Neuronal stem cell (in vitro differentiated cells): ENCODE results near the gene SLC22A1.
A peak's percentile ranks its signal among the peaks of the same experiment; 100 is the strongest.

Experiments used
- DNase-seq: peaks from one replicate; pipeline ENCODE4 v3.0.0-alpha.2; 2013; ENCODE audit warnings: low spot score
- H2AFZ ChIP-seq: one replicate; pipeline ENCODE4 v1.6.1; 2013; ENCODE audit warnings: mild to moderate bottlenecking, low read length, inconsistent platforms
- H2AK5ac ChIP-seq: 2 replicates; pipeline ENCODE4 v1.6.1; 2013; ENCODE audit warnings: low read depth, mild to moderate bottlenecking, inconsistent platforms, low read length, moderate library complexity, mixed read lengths
- H2BK120ac ChIP-seq: 2 replicates; pipeline ENCODE4 v1.6.1; 2013; ENCODE audit warnings: low read depth, mild to moderate bottlenecking, inconsistent platforms, low read length, moderate library complexity, mixed read lengths
- H2BK12ac ChIP-seq: one replicate; pipeline ENCODE4 v1.6.1; 2013; ENCODE audit warnings: low read length, inconsistent platforms
- H2BK15ac ChIP-seq: 2 replicates; pipeline ENCODE4 v1.6.1; 2013; ENCODE audit warnings: mild to moderate bottlenecking, low read length, inconsistent platforms, mixed read lengths
- H2BK5ac ChIP-seq: one replicate; pipeline ENCODE4 v1.6.1; 2013; ENCODE audit warnings: inconsistent platforms, mild to moderate bottlenecking, low read length, moderate library complexity
- H3K14ac ChIP-seq: one replicate; pipeline ENCODE4 v1.6.1; 2013; ENCODE audit warnings: low read length, inconsistent platforms
- H3K18ac ChIP-seq: 2 replicates; pipeline ENCODE4 v1.6.1; 2013; ENCODE audit warnings: low read length, inconsistent platforms
- H3K23ac ChIP-seq: 2 replicates; pipeline ENCODE4 v1.6.1; 2013; ENCODE audit warnings: low read depth, mild to moderate bottlenecking, mixed read lengths, low read length, inconsistent platforms; ENCODE audit not compliant: poor library complexity
- H3K27ac ChIP-seq: replicated peaks from 3 replicates; pipeline ENCODE4 v1.5.1; 2013; ENCODE audit warnings: low read length, inconsistent platforms
- H3K27me3 ChIP-seq, 3 experiments: 2 replicates each; pipeline ENCODE4 v1.6.1; 2013; ENCODE audit warnings: low read length in 3 of 3, mild to moderate bottlenecking in 2 of 3, inconsistent platforms in 1 of 3, low read depth in 1 of 3, mixed read lengths in 1 of 3, moderate library complexity in 1 of 3; ENCODE audit not compliant: control insufficient read depth in 3 of 3, insufficient read depth in 3 of 3
- H3K36me3 ChIP-seq, 2 donors: replicated peaks in 1 of 2; 2 replicates each; pipeline ENCODE4 v1.6.1; 2013; ENCODE audit warnings: low read length in 2 of 2; ENCODE audit not compliant: control insufficient read depth in 2 of 2, insufficient read depth in 2 of 2
- H3K4ac ChIP-seq: 2 replicates; pipeline ENCODE4 v1.6.1; 2013; ENCODE audit warnings: inconsistent platforms, mild to moderate bottlenecking, low read length, moderate library complexity
- H3K4me1 ChIP-seq, 2 donors: 1 replicate in 1 of 2; 2 replicates in 1 of 2; pipeline ENCODE4 v1.6.1; 2013; ENCODE audit warnings: low read length in 2 of 2, low read depth in 1 of 2; ENCODE audit not compliant: control insufficient read depth in 2 of 2, insufficient read depth in 1 of 2
- H3K4me2 ChIP-seq: one replicate; pipeline ENCODE4 v1.6.1; 2013; ENCODE audit warnings: mild to moderate bottlenecking, low read length, inconsistent platforms; ENCODE audit not compliant: insufficient read depth, poor library complexity, severe bottlenecking
- H3K4me3 ChIP-seq, 2 donors: 2 replicates each; pipeline ENCODE4 v1.5.1; 2013; ENCODE audit warnings: low read length in 2 of 2, mild to moderate bottlenecking in 2 of 2, inconsistent platforms in 1 of 2, moderate library complexity in 1 of 2
- H3K79me1 ChIP-seq: one replicate; pipeline ENCODE4 v1.6.1; 2013; ENCODE audit warnings: low read depth, mild to moderate bottlenecking, inconsistent platforms, low read length, moderate library complexity
- H3K9ac ChIP-seq: one replicate; pipeline ENCODE4 v1.6.1; 2013; ENCODE audit warnings: mild to moderate bottlenecking, low read depth, low read length, inconsistent platforms; ENCODE audit not compliant: poor library complexity
- H3K9me3 ChIP-seq, 2 donors: replicated peaks in 1 of 2; 2 replicates each; pipeline versions ENCODE3 to v1.6.1; 2013; ENCODE audit warnings: low read length in 2 of 2, mild to moderate bottlenecking in 2 of 2, inconsistent platforms in 1 of 2, low read depth in 1 of 2, mixed read lengths in 1 of 2, moderate library complexity in 1 of 2; ENCODE audit not compliant: control insufficient read depth in 2 of 2, insufficient read depth in 1 of 2
- H4K8ac ChIP-seq: one replicate; pipeline ENCODE4 v1.6.1; 2013; ENCODE audit warnings: low read depth, mild to moderate bottlenecking, inconsistent platforms, low read length, moderate library complexity
- H4K91ac ChIP-seq: one replicate; pipeline ENCODE4 v1.6.1; 2013; ENCODE audit warnings: low read length, low read depth, mild to moderate bottlenecking, inconsistent platforms; ENCODE audit not compliant: poor library complexity
- WGBS, 2 donors: extraction: QIAGEN DNeasy Blood & Tissue Kit; methylation state at CpG; one replicate each; pipeline ENCODE4 v1.1.7; 2013; ENCODE audit warnings: missing lambda C conversion rate in 2 of 2, mixed read lengths in 1 of 2; ENCODE audit not compliant: insufficient read length in 2 of 2, insufficient replicate concordance in 1 of 2; ENCODE audit errors: extremely low coverage in 2 of 2; 5-methylcytosine and 5-hydroxymethylcytosine counted together

Gene SLC22A1

GRCh38 chr6:160102399-160102798, 19.2 kb upstream of the SLC22A1 start:
- no CpG with 5 or more reads among the region's 16 CpGs for WGBS, 2 donors
- no peaks in the 10 kb centered on the region for H3K4me1 ChIP-seq
- H2AFZ ChIP-seq: no peak overlapping the region
- H3K23ac ChIP-seq: peak overlapping the region; percentile 29
- peak overlapping the region; percentile 24 for H3K18ac ChIP-seq
- peaks cover 20 to 96% of the 10 kb centered on the region in 2 donors for H3K36me3 ChIP-seq
- no peak overlapping the region for H2BK15ac ChIP-seq
- no peak overlapping the region for H2BK5ac ChIP-seq
- H2BK120ac ChIP-seq: no peak overlapping the region
- no peak overlapping the region for H3K27ac ChIP-seq
- peaks cover 5% of the 10 kb centered on the region for H3K79me1 ChIP-seq
- no peak overlapping the region for H3K4me3 ChIP-seq
- no peak overlapping the region for H3K9ac ChIP-seq
- no peak overlapping the region for H4K8ac ChIP-seq
- no peak overlapping the region for H3K4ac ChIP-seq
- no peak overlapping the region for H2AK5ac ChIP-seq
- H2BK12ac ChIP-seq: no peak overlapping the region
- H3K4me2 ChIP-seq: no peak overlapping the region
- H3K9me3 ChIP-seq: no peaks in the 10 kb centered on the region
- H3K14ac ChIP-seq: no peak overlapping the region
- no peaks in the 10 kb centered on the region for H3K27me3 ChIP-seq
- DNase-seq: no peak
- no peak overlapping the region for H4K91ac ChIP-seq

- peaks cover 17 to 96% of the 10 kb centered on the region in 2 donors for H3K36me3 ChIP-seq
Observed at GRCh38 chr6:160102956-160103824, 18.4 kb upstream of the SLC22A1 start.

GRCh38 chr6:160103825-160104100, 17.9 kb upstream of the SLC22A1 start:
- H4K91ac ChIP-seq: no peak overlapping the region
- H2BK5ac ChIP-seq: no peak overlapping the region
- no peak overlapping the region for H3K18ac ChIP-seq
- H2BK15ac ChIP-seq: no peak overlapping the region
- WGBS, 2 donors: no CpG with 5 or more reads among the region's 7 CpGs
- no peak overlapping the region for H2AK5ac ChIP-seq
- no peak overlapping the region for H3K4me2 ChIP-seq
- peaks cover 0 to 3% of the 10 kb centered on the region in 2 donors for H3K9me3 ChIP-seq
- H2BK12ac ChIP-seq: no peak overlapping the region
- H4K8ac ChIP-seq: no peak overlapping the region
- H3K4me1 ChIP-seq: no peaks in the 10 kb centered on the region
- H3K4ac ChIP-seq: no peak overlapping the region
- H3K23ac ChIP-seq: no peak overlapping the region
- no peak overlapping the region for H3K14ac ChIP-seq
- no peak for DNase-seq
- H3K9ac ChIP-seq: no peak overlapping the region
- H3K27ac ChIP-seq: no peak overlapping the region
- H2AFZ ChIP-seq: no peak overlapping the region
- no peaks in the 10 kb centered on the region for H3K27me3 ChIP-seq
- H2BK120ac ChIP-seq: no peak overlapping the region
- peaks cover 17 to 93% of the 10 kb centered on the region in 2 donors for H3K36me3 ChIP-seq
- H3K79me1 ChIP-seq: peaks cover 3% of the 10 kb centered on the region
- H3K4me3 ChIP-seq: no peak overlapping the region

More at GRCh38 chr6:160102956-160103824, 18.4 kb upstream of the SLC22A1 start:
- DNase-seq: peak; percentile 8
- H3K9me3 ChIP-seq: peaks cover 0 to 2% of the 10 kb centered on the region in 2 donors
- H3K79me1 ChIP-seq: peaks cover 3% of the 10 kb centered on the region
- no peaks in the 10 kb centered on the region for H3K27me3 ChIP-seq
- H2AFZ ChIP-seq: no peak overlapping the region
- H2BK5ac ChIP-seq: no peak overlapping the region
- H2AK5ac ChIP-seq: no peak overlapping the region
- H4K8ac ChIP-seq: no peak overlapping the region
- no peak overlapping the region for H3K9ac ChIP-seq
- no peak overlapping the region for H2BK120ac ChIP-seq
- no peak overlapping the region for H2BK15ac ChIP-seq
- H3K4me2 ChIP-seq: no peak overlapping the region
- no peak overlapping the region for H3K4me3 ChIP-seq
- no peak overlapping the region for H3K4ac ChIP-seq
- no peak overlapping the region for H2BK12ac ChIP-seq
- H3K18ac ChIP-seq: no peak overlapping the region
- H3K14ac ChIP-seq: no peak overlapping the region
- H3K27ac ChIP-seq: no peak overlapping the region
- no CpG with 5 or more reads among the region's 14 CpGs for WGBS, 2 donors
- no peaks in the 10 kb centered on the region for H3K4me1 ChIP-seq
- H4K91ac ChIP-seq: no peak overlapping the region
- H3K23ac ChIP-seq: no peak overlapping the region

- no peak overlapping the region for H2BK12ac ChIP-seq
- H3K9ac ChIP-seq: no peak overlapping the region
- H3K4me1 ChIP-seq: no peaks in the 10 kb centered on the region
- peak overlapping the region; percentile 18 for H3K23ac ChIP-seq
- H3K14ac ChIP-seq: peak overlapping the region; percentile 47
- H2BK120ac ChIP-seq: no peak overlapping the region
- no peak for DNase-seq
- no peak overlapping the region for H2BK5ac ChIP-seq
- H3K36me3 ChIP-seq: peaks cover 17 to 94% of the 10 kb centered on the region in 2 donors
- no peak overlapping the region for H4K8ac ChIP-seq
- no peak overlapping the region for H2AFZ ChIP-seq
- peaks cover 3% of the 10 kb centered on the region for H3K79me1 ChIP-seq
- no peak overlapping the region for H3K27ac ChIP-seq
- H2AK5ac ChIP-seq: no peak overlapping the region
- no peaks in the 10 kb centered on the region for H3K27me3 ChIP-seq
- no peak overlapping the region for H4K91ac ChIP-seq
- no CpG with 5 or more reads among the region's 20 CpGs for WGBS, 2 donors
- H3K4me3 ChIP-seq: peak overlapping the region in 1 of 2 donors; percentile 11
- H3K18ac ChIP-seq: no peak overlapping the region
- H3K9me3 ChIP-seq: peaks cover 0 to 3% of the 10 kb centered on the region in 2 donors
- no peak overlapping the region for H3K4me2 ChIP-seq
- H3K4ac ChIP-seq: no peak overlapping the region
- no peak overlapping the region for H2BK15ac ChIP-seq
Observed at GRCh38 chr6:160104821-160105517, 16.6 kb upstream of the SLC22A1 start.
